GM19099 (cell line): ENCODE data around the gene NUDCD3.

Source experiments
- POLR2A ChIP-seq: IDR thresholded peaks from 3 replicates; pipeline ENCODE4 v1.6.1; 2011; ENCODE audit warnings: low read depth; ENCODE audit not compliant: insufficient read length; ENCODE audit errors: extremely low read depth

NUDCD3 gene

GRCh38 chr7:44522315-44522714 is 31.9 kb upstream of the NUDCD3 start:
- TF ChIP-seq POLR2A = no peak

- no peak for TF ChIP-seq POLR2A
Observed at GRCh38 chr7:44521347-44522095, 31.1 kb upstream of the NUDCD3 start.

GRCh38 chr7:44520574-44520973 is 30.1 kb upstream of the NUDCD3 start:
- no peak for TF ChIP-seq POLR2A

DNA sequence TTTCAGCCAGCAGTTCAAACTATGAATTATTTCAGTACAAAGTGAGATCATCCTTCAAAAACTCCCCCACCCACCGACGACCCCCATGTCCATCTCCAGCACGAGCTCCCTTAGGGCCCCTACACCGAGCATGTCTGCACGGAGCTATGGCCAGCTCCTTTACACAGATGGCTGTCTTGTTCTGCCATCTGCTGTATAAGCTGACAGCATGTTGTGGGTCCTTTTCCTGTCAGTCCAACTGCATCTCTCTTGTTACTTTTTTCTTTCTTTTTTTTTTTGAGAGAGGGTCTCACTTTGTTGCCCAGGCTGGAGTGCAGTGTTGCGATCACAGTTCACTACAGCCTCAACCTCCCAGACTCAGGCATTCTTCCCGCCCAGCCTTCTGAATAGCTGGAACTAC is 29.1 kb upstream of the NUDCD3 start:
- TF ChIP-seq POLR2A = no peak

DNA sequence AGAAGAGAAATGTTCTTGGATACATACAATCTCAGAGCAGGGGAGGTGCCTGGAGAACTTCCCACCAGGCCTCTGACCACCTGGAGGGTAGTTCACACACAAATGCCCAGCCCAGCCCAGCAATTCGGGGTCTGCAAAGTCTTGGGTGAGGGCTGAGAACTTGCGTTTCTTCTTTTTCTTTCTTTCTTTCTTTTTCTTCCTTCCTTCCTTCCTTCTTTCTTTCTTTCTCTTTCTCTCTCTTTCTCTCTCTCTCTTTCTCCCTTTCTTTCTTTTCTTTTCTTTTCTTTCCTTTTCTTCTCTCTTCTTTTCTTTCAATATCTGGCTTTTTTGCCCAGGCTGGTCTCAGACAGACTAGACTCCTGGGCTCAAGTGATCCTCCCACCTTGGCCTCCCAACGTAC is 28.3 kb upstream of the NUDCD3 start:
- TF ChIP-seq POLR2A = no peak

GRCh38 chr7:44517175-44517574 is 26.7 kb upstream of the NUDCD3 start:
- no peak for TF ChIP-seq POLR2A

- no peak for TF ChIP-seq POLR2A
Observed at GRCh38 chr7:44515590-44516268, 25.3 kb upstream of the NUDCD3 start.

- TF ChIP-seq POLR2A = no peak
Observed at GRCh38 chr7:44512736-44513135, 22.3 kb upstream of the NUDCD3 start.

DNA sequence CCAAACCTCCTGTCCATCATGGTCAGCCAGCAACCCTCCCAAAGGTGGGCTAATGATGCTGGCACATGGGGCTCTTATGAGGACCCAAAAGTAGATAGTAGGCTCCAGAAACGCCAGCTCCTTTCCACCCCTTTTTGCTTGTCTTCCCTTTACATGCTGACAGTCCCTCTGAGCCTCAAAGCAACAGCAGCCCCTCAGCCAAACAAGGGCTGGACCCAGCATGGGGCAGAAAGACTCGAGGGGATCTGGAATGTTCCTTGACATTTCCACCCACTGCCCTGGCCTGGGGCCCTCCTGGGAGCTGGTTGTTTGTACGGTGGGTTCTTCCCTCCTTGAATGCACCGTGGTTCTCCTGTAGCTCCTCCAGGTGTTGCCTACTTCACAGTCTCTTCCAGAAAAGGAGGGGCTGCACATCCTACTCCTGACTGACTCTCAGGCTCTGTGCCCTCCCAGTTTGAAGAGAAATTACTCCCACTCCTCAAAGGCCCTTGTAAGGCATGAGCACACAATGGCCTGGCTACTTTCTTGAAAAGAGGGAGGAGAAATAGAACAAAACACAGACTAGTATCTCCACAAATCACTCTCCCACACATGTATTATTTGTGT is 21.5 kb upstream of the NUDCD3 start:
- TF ChIP-seq POLR2A = no peak

DNA sequence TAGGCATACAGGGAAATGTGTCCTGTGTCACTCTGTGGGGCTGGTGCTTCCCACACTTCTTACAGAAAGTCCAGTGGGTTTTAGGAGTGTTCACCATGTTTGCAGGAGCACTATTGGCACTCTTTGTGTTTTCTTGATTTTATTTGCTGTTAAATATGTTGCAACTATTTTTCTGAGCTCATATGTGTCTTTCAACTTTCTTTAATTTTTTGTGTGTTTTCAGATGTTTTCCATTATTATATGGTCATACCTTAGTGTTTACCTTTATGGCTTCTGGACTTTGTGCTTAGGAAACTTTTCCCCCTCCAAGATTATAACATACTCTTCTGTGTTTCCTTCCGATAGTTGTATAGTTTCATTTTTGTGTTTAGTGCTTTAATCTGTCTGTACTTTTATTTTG is 20.8 kb upstream of the NUDCD3 start:
- no peak for TF ChIP-seq POLR2A

DNA sequence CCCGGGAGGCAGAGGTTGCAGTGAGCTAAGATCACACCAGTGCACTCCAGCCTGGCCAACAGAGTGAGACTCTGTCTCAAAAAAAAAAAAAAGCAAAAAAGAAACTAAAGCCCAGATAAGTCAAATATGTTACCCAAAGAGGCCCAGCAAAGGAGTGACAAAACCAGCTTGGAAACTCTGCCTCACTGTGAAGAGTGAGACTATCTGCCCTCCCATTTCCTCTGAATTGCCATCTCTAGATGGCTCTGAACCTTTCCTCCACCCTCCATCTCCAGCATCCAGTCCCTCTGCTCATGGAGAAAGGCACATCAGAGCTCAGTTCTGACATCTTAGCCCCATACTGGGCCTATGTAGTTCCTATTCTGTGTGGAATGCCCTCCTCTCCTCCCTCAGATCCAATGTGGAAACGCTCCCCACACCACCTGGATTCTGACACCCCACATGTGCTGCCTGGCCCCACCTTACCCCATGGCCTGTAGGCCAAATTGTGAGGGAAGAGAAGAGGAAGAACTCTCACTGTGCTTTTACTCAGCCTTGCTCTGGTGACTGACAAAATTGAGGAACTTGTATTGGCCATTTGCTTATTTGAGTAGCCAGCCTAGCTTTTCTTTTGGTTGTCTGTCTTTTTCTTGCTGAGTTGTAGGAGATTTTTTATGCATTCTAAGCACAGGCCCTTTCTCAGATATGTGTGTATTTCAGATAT is 18.0 kb upstream of the NUDCD3 start:
- no peak for TF ChIP-seq POLR2A

GRCh38 chr7:44505595-44505994 is 15.1 kb upstream of the NUDCD3 start:
- TF ChIP-seq POLR2A = no peak

DNA sequence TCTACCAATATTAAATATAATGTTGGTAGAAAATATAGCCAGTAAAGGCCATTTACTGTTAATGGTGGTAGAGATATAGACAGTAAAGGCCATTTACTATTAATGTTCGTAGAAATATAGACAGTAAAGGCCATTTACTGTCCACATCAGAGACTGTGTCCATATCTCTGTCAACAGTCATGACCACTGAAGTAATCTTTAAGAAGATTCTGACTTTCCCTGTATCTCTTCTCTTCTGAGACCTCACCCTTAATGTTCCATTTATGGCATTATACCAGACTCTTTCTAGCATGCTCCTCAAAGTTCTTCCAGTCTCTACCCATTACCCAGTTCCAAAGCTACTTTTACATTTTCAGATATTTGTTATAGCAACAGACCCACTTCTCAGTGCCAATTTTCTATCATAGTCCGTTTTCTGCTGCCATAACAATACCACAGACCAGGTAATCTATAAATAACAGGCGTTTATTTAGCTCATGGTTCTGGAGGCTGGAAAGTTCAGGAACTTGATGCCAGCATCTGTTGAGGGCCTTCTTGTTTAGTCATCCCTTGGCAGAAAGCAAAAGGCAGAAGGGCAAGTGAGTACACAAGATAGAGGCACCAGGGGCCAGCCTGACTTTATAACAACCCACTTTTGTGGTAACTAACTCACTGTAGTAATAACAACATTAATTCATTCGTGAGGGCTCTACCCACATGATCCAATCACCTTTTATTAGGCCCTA is 7.9 kb upstream of the NUDCD3 start:
- TF ChIP-seq POLR2A = no peak

- TF ChIP-seq POLR2A = no peak
Observed at GRCh38 chr7:44497155-44498027, 6.9 kb upstream of the NUDCD3 start.
